Psoas muscle (tissue), 8 donors: ENCODE data around the gene MS4A4A. TPM values are rescaled to one million over a fixed set of nuclear protein-coding genes. Genes with fewer than 3 reads are reported as not detected.

Experiments used
- ATAC-seq, 4 donors: fragments of 200-7000 bp; cut with Tn5 transposase; one replicate each; pipeline ENCODE4 v1.9.1; 2020; ENCODE audit warnings: moderate library complexity in 3 of 4, mild to moderate bottlenecking in 2 of 4
- DNase-seq, 2 donors: peaks; one replicate each; pipeline ENCODE4 v3.0.0-alpha.2; 2020
- H3K27ac ChIP-seq: fragments of 200-600 bp; one replicate; pipeline ENCODE4 v1.8.0; 2022
- H3K27me3 ChIP-seq, 3 donors: fragments of 200-600 bp in 1 of 3; one replicate each; pipeline versions ENCODE4 v1.6.1 to v1.8.0; 2013 to 2022; ENCODE audit warnings: low read length in 2 of 3, mild to moderate bottlenecking in 2 of 3, moderate library complexity in 1 of 3; ENCODE audit not compliant: insufficient read depth in 3 of 3
- H3K36me3 ChIP-seq, 2 donors: fragments of 200-600 bp in 1 of 2; one replicate each; pipeline versions ENCODE4 v1.6.1 to v1.8.0; 2013 to 2022; ENCODE audit warnings: low read depth in 1 of 2, mild to moderate bottlenecking in 1 of 2, moderate library complexity in 1 of 2; ENCODE audit not compliant: insufficient read depth in 1 of 2
- H3K4me1 ChIP-seq: fragments of 200-600 bp; one replicate; pipeline ENCODE4 v1.8.0; 2022
- H3K4me3 ChIP-seq: fragments of 200-600 bp; one replicate; pipeline ENCODE4 v1.8.0; 2022; ENCODE audit warnings: mild to moderate bottlenecking
- H3K9me3 ChIP-seq: fragments of 200-600 bp; one replicate; pipeline ENCODE4 v1.8.0; 2022
- CTCF ChIP-seq: fragments of 200-600 bp; IDR thresholded peaks from one replicate; pipeline ENCODE4 v1.8.0; 2022; ENCODE audit warnings: antibody characterized with exemption
- WGBS, 3 donors: extraction: QIAGEN DNeasy Blood & Tissue Kit; methylation state at CpG; one replicate each; pipeline versions ENCODE4 v1.1.6 to v1.1.7; 2013; 5-methylcytosine and 5-hydroxymethylcytosine counted together
- intact Hi-C, 2 donors: fragments of 100-400 bp; cut with DNase I; formaldehyde crosslinking; loops; one replicate each; pipeline versions ENCODE4 v1.11.0 to v1.14.2; 2022
- polyA plus RNA-seq, 3 donors: library from polyadenylated mRNA; stranded (reverse); fragments of 200-250 nt; gene quantifications; one replicate each; pipeline ENCODE4 v1.2.3, GENCODE V29; 2013
- total RNA-seq, 4 donors: library from RNA; stranded (reverse); fragmentation: NEBNext Ultra II Directional in 2 of 4; extraction: Animal tissue kit (Norgen Biotek cat#: 25700) in 2 of 4; gene quantifications; one replicate each; pipeline versions ENCODE4 v1.2.1 to v1.2.4, GENCODE V29; 2021 to 2023
- donor health status: healthy with polysubstance abuse.
- donor health status: DM: no; HTN: no; CAD: no; lungs with moderate emphysema.
- donor health status: Bipolar disorder and iron deficiency.
- donor health status: healthy.
- donor health status: DM: yes; HTN: yes; CAD: no.
- donor health status: DM: no; HTN: no; CAD: no.
- donor health status: DM: no; HTN: no; CAD: no.
- donor health status: DM: yes; HTN: yes; CAD: no.

MS4A4A gene
- total and polyA plus RNA-seq, 7 donors, result 2.4 to 9.4 (median 6.7) TPM

DNA sequence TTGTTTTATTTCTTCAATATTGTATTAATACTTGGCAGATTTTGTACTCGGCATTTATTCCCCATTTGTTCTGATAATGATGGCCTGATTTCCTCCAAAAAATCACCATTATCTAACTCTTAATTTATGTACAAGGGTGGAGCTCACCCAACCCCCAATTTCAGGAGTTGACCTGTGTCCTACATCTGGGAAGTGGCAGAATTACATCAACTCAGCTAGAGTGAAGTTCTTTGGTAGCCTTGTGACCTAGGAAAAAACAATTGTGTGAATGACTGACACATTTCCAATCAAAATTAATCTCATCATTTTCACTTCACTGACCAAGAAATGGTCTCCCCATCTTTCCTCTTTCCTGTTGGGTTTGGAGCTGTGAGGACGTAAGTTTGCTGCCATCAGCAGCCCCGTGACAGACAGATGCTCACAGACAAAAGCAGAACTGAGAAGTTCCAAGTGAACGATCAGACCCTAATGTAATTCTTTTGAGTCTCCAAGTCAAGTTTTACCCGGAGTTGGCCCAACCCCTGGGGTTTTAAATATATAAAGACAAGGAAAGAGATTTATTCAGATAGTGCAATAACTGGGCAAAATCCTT lies 30.0 kb downstream of the MS4A4A start:
- Histone ChIP-seq H3K4me1 (no peaks in the 10 kb centered on the region), H3K4me3 (no peak overlapping the region), H3K9me3 (no peaks in the 10 kb centered on the region), H3K27me3 (no peaks in the 10 kb centered on the region), H3K36me3 (no peaks in the 10 kb centered on the region), H3K27ac (no peak overlapping the region)
- no peak for DNase-seq
- WGBS, 3 donors, result 53 to 57% (median 57%) methylated on average over 5 of the region's 5 CpGs
- TF ChIP-seq CTCF, result no peak
- intact Hi-C loops, result no loop called here
- no peak for ATAC-seq

DNA sequence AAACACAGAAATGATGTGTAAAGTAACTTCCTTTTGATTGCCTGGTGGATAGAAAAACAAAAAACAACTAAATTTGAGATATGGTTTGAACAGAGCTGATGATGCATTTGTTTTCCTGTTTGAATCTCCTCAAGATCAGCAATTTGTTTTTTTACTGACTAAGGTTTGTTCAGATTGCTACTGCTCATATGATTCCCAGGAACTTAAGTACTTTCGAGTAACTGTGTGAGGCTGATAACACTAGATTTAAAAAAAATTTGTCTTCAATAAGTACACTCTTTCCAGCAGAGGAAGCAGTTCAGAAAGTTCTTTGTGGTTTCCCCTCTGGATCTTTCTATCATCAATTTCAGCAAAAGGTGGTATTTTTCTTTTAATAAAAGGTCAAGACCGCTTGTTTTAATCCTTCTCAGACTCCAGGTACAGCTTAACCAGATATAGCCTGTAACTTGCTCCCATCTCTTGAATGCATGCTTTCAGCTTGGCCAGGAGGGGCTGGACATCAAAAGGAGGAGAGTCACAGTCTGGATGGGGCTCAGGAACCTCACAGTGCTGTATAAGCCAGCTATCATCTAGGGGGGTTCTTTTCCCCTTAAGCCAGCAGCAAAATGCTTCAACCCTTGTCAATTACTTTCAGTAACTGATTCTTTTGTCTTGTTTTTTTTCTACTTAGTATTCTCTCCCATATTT lies 34.3 kb downstream of the MS4A4A start:
- H3K9me3 ChIP-seq, result no peaks in the 10 kb centered on the region
- no peak overlapping the region for H3K27ac ChIP-seq
- ATAC-seq (no peak), DNase-seq (no peak)
- H3K4me1 ChIP-seq, result no peaks in the 10 kb centered on the region
- H3K4me3 ChIP-seq, result no peak overlapping the region
- 28 to 55% (median 54%) methylated on average over 2 of the region's 2 CpGs for WGBS, 3 donors
- no peaks in the 10 kb centered on the region for H3K27me3 ChIP-seq
- no peak for TF ChIP-seq CTCF
- intact Hi-C loops, result no loop called here
- H3K36me3 ChIP-seq, result no peaks in the 10 kb centered on the region

DNA sequence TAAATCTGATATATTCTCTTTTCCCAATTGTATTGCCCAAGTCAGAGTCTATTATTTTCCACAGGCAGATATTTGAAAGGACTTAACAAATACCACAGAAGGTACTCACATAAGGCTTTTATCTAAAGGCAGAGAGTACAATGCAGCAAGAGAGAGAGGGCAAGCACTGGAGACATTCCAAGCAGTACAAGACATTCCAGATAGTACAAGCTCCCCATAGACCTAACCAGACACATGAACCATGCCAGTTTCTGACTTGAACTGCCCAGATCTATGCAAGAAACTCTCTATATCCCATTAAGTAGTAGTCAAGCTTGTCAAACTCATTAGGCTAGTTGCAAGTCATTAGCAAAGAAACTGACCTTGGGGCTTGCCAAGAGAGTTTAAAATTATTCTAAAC lies 35.4 kb downstream of the MS4A4A start:
- H3K4me3 ChIP-seq, result no peak overlapping the region
- no peak for DNase-seq
- ATAC-seq, result no peak
- no peaks in the 10 kb centered on the region for H3K36me3 ChIP-seq
- H3K27ac ChIP-seq, result no peak overlapping the region
- peaks cover 4% of the 10 kb centered on the region for H3K9me3 ChIP-seq
- H3K4me1 ChIP-seq, result no peaks in the 10 kb centered on the region
- intact Hi-C loops, result no loop called here
- H3K27me3 ChIP-seq, result no peaks in the 10 kb centered on the region
- TF ChIP-seq CTCF, result no peak

DNA sequence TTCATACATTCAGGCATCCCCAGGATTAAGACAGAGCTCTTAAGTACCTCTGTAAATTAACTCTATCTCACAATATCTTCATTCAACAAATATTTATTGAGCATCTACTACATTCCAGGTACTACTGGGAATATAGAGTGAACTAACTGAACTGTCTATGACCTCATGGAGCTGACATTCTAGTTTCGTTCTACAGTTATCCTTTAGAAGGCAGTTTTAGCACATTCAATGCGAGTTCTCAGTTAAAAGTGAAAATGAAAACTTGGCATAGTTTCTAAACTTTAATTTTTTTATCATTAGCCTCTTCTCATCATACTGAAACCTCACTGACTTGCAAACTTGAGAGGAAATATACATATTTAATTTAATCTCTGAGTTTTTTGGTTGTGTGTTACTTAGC lies 35.9 kb downstream of the MS4A4A start:
- H3K27ac ChIP-seq, result no peak overlapping the region
- 56 to 59% (median 56%) methylated on average over 2 of the region's 2 CpGs for WGBS, 3 donors
- intact Hi-C loops, result no loop called here

More for the DNA sequence above, 35.9 kb downstream of the MS4A4A start:
- DNase-seq (no peak), ATAC-seq (no peak)
- Histone ChIP-seq H3K4me1 (no peaks in the 10 kb centered on the region), H3K4me3 (no peak overlapping the region), H3K9me3 (peaks cover 4% of the 10 kb centered on the region), H3K36me3 (no peaks in the 10 kb centered on the region), H3K27me3 (no peaks in the 10 kb centered on the region)
- TF ChIP-seq CTCF, result no peak
